Amygdala (tissue), 56 donors: ENCODE measurements around the gene GRK5.
A peak's percentile ranks its signal among the peaks of the same experiment; 100 is the strongest.

Experiments
- DNase-seq, 56 donors: peaks; one replicate each; lab custom pipeline; 2025; lab: John Stamatoyannopoulos, UW

GRK5 gene

GRCh38 chr10:119370972-119371703 lies 163.8 kb downstream of the GRK5 start:
- no peak for DNase-seq

GRCh38 chr10:119371704-119372663 lies 164.6 kb downstream of the GRK5 start:
- no peak for DNase-seq

- DNase-seq = no peak
These were observed 166.1 kb downstream of the GRK5 start for GRCh38 chr10:119373294-119374102.

- no peak for DNase-seq
These were observed 166.9 kb downstream of the GRK5 start for GRCh38 chr10:119374236-119374635.

- DNase-seq = no peak
These were observed 168.4 kb downstream of the GRK5 start for GRCh38 chr10:119375574-119376272.

- no peak for DNase-seq
These were observed 170.1 kb downstream of the GRK5 start for GRCh38 chr10:119377451-119377957.

GRCh38 chr10:119377958-119378736 lies 170.8 kb downstream of the GRK5 start:
- peak in 21 of 56 donors; percentile 11 to 57 (median 27) for DNase-seq

- peak in 50 of 56 donors; percentile 6 to 96 (median 68) for DNase-seq
These were observed 171.3 kb downstream of the GRK5 start for GRCh38 chr10:119378737-119379067.

- no peak for DNase-seq
These were observed 172.2 kb downstream of the GRK5 start for GRCh38 chr10:119379466-119380071.

GRCh38 chr10:119383174-119383856 lies 175.9 kb downstream of the GRK5 start:
- DNase-seq = no peak

GRCh38 chr10:119384127-119384526 lies 176.8 kb downstream of the GRK5 start:
- no peak for DNase-seq

GRCh38 chr10:119386666-119387065 lies 179.3 kb downstream of the GRK5 start:
- no peak for DNase-seq

- no peak for DNase-seq
These were observed 181.5 kb downstream of the GRK5 start for GRCh38 chr10:119388849-119389345.

GRCh38 chr10:119391440-119392251 lies 184.3 kb downstream of the GRK5 start:
- no peak for DNase-seq

- DNase-seq = no peak
These were observed 185.6 kb downstream of the GRK5 start for GRCh38 chr10:119393019-119393418.

- no peak for DNase-seq
These were observed 186.1 kb downstream of the GRK5 start for GRCh38 chr10:119393421-119393820.

- peak in 1 of 56 donors; percentile 73 for DNase-seq
These were observed 186.5 kb downstream of the GRK5 start for GRCh38 chr10:119393845-119394244.
